ENCODE measurements around the gene KRT4.

GRCh38 chr12:52845946-52846345 lies 32.0 kb upstream of the KRT4 start:
- TF ChIP-seq CTCF (IDR thresholded peaks at IDR 0.05; ENCODE audit: low read depth, low read length, poor library complexity, severe bottlenecking) (no peak), EZH2phosphoT487 (IDR thresholded peaks at IDR 0.05; ENCODE audit: borderline replicate concordance, low read length) (no peak)
